HCT116 (cell line): ENCODE measurements around the gene POLD1. TPM values are rescaled to one million over a fixed set of nuclear protein-coding genes. Genes with fewer than 3 reads are reported as not detected.

ENCODE experiments used
- ATAC-seq: fragments of 200-7000 bp; cut with Tn5 transposase; 2 replicates; pipeline ENCODE4 v1.9.1; 2020; ENCODE audit warnings: mild to moderate bottlenecking, moderate library complexity
- BruUV-seq: library from RNA; stranded (reverse); fragments of 400-500 nt; replicated peaks from 2 replicates; lab custom pipeline; 2021; lab: Mats Ljungman, UMichigan
- CTCF ChIA-PET: fragments of 300-600 bp; sonication (Branson Sonifier 250); formaldehyde crosslinking; loops from one replicate; lab custom pipeline; 2021; ENCODE audit warnings: antibody characterized with exemption; lab: Charles Lee
- POLR2A ChIA-PET: fragments of 300-600, 350-600 bp; sonication (Branson Sonifier 250); formaldehyde crosslinking; loops from one replicate; lab custom pipeline; 2021; ENCODE audit warnings: antibody characterized with exemption; lab: Charles Lee
- RAD21 ChIA-PET, 2 experiments: fragments of 300-600 bp; sonication (Branson Sonifier 250); formaldehyde crosslinking; loops; one replicate each; lab custom pipeline; 2023; ENCODE audit warnings: low total read pairs in 2 of 2; ENCODE audit not compliant: uncharacterized antibody in 2 of 2, unreplicated experiment in 2 of 2, low non-redundant PET in 1 of 2; lab: Charles Lee
- DNase-seq: peaks from one replicate; pipeline ENCODE4 v3.0.0-alpha.2; 2010; ENCODE audit warnings: low read depth, low spot score
- H2AFZ ChIP-seq: fragments of 200-600 bp; shearing (Covaris generic), sonication (generic); 2 replicates; pipeline ENCODE4 v1.6.1; 2017; ENCODE audit warnings: low read depth, mixed run types, mixed read lengths, antibody characterized with exemption, low read length; ENCODE audit not compliant: poor library complexity, severe bottlenecking
- H3K27ac ChIP-seq: 2 replicates; pipeline ENCODE4 v1.5.1; 2012; ENCODE audit warnings: low read depth, low read length
- H3K27me3 ChIP-seq: fragments of 200-600 bp; sonication (generic); 2 replicates; pipeline ENCODE4 v1.6.1; 2016; ENCODE audit warnings: mixed run types, low read length, mixed read lengths; ENCODE audit not compliant: insufficient read depth
- H3K36me3 ChIP-seq, 2 experiments: fragments of 200-500 bp in 1 of 2; fragments of 200-600 bp in 1 of 2; sonication (Bioruptor generic) in 1 of 2; sonication (generic) in 1 of 2; 2 replicates each; pipeline versions ENCODE4 v1.5.1 to v1.6.1; 2014 to 2016; ENCODE audit warnings: low read length in 2 of 2, inconsistent platforms in 1 of 2, mixed read lengths in 1 of 2, mixed run types in 1 of 2; ENCODE audit not compliant: insufficient read depth in 2 of 2, control insufficient read depth in 1 of 2
- H3K4me1 ChIP-seq, 2 experiments: fragments of 200-600 bp in 1 of 2; sonication (generic) in 1 of 2; 2 replicates each; pipeline versions ENCODE4 v1.5.1 to v1.6.1; 2012 to 2017; ENCODE audit warnings: low read length in 2 of 2, inconsistent platforms in 1 of 2, mild to moderate bottlenecking in 1 of 2, mixed read lengths in 1 of 2, mixed run types in 1 of 2, moderate library complexity in 1 of 2; ENCODE audit not compliant: insufficient read depth in 2 of 2, control insufficient read depth in 1 of 2
- H3K4me2 ChIP-seq: fragments of 200-600 bp; sonication (generic); 2 replicates; pipeline ENCODE4 v1.6.1; 2017; ENCODE audit warnings: mixed run types, low read length, mixed read lengths
- H3K4me3 ChIP-seq, 2 experiments: fragments of 200-600 bp in 1 of 2; sonication (generic) in 1 of 2; replicated peaks in 1 of 2; 2 replicates each; pipeline ENCODE4 v1.5.1; 2011 to 2016; ENCODE audit warnings: low read length in 2 of 2, control low read depth in 1 of 2, low read depth in 1 of 2, mild to moderate bottlenecking in 1 of 2, mixed read lengths in 1 of 2, mixed run types in 1 of 2
- H3K79me2 ChIP-seq: fragments of 200-600 bp; sonication (generic); 2 replicates; pipeline ENCODE4 v1.6.1; 2017; ENCODE audit warnings: mild to moderate bottlenecking, mixed run types, low read length, moderate library complexity, mixed read lengths; ENCODE audit not compliant: insufficient read depth
- H3K9ac ChIP-seq: fragments of 200-600 bp; sonication (generic); 2 replicates; pipeline ENCODE4 v1.6.1; 2016; ENCODE audit warnings: low read length, mixed read lengths
- H3K9me2 ChIP-seq: fragments of 200-600 bp; sonication (generic), shearing (Covaris generic); 2 replicates; pipeline ENCODE4 v1.6.1; 2017; ENCODE audit warnings: mixed run types, mild to moderate bottlenecking, moderate library complexity; ENCODE audit not compliant: insufficient read depth
- H3K9me3 ChIP-seq, 2 experiments: fragments of 200-500 bp in 1 of 2; fragments of 200-600 bp in 1 of 2; sonication (Bioruptor generic) in 1 of 2; sonication (generic) in 1 of 2; 2 replicates each; pipeline ENCODE4 v1.6.1; 2014 to 2017; ENCODE audit warnings: low read length in 2 of 2, mixed read lengths in 2 of 2, inconsistent platforms in 1 of 2, low read depth in 1 of 2, mild to moderate bottlenecking in 1 of 2, mixed run types in 1 of 2, moderate library complexity in 1 of 2; ENCODE audit not compliant: control insufficient read depth in 1 of 2, insufficient read depth in 1 of 2
- H4K20me1 ChIP-seq: fragments of 200-600 bp; sonication (generic), shearing (Covaris generic); 2 replicates; pipeline ENCODE4 v1.6.1; 2017; ENCODE audit warnings: mixed run types, mild to moderate bottlenecking, moderate library complexity; ENCODE audit not compliant: insufficient read depth
- CBX3 ChIP-seq: IDR thresholded peaks from 2 replicates; pipeline ENCODE4 v1.6.1; 2012; ENCODE audit warnings: low read depth
- CEBPB ChIP-seq: IDR thresholded peaks from 2 replicates; pipeline ENCODE4 v1.6.1; 2012; ENCODE audit warnings: low read depth
- EGR1 ChIP-seq: IDR thresholded peaks from 2 replicates; pipeline ENCODE4 v1.6.1; 2012; ENCODE audit warnings: low read depth
- ELF1 ChIP-seq: IDR thresholded peaks from 2 replicates; pipeline ENCODE4 v1.6.1; 2012; ENCODE audit warnings: low read depth, borderline replicate concordance
- EZH2 ChIP-seq: fragments of 200-600 bp; sonication (generic); IDR thresholded peaks from 2 replicates; pipeline ENCODE4 v1.6.1; 2017; ENCODE audit warnings: antibody characterized with exemption, mixed run types
- POLR2A ChIP-seq: IDR thresholded peaks from 2 replicates; pipeline ENCODE4 v1.7.0; 2011; ENCODE audit warnings: borderline replicate concordance; ENCODE audit not compliant: insufficient read depth, insufficient read length; ENCODE audit errors: extremely low read depth
- SIN3A ChIP-seq: IDR thresholded peaks from 2 replicates; pipeline ENCODE4 v1.6.1; 2012; ENCODE audit warnings: low read depth
- SP1 ChIP-seq: IDR thresholded peaks from 2 replicates; pipeline ENCODE4 v1.6.1; 2012; ENCODE audit warnings: low read depth
- SRF ChIP-seq: IDR thresholded peaks from 2 replicates; pipeline ENCODE4 v1.6.1; 2012; ENCODE audit warnings: low read depth
- YY1 ChIP-seq: IDR thresholded peaks from 2 replicates; pipeline ENCODE4 v1.6.1; 2011; ENCODE audit warnings: low read length, low read depth, moderate library complexity, mild to moderate bottlenecking; ENCODE audit not compliant: insufficient replicate concordance; ENCODE audit errors: extremely low read depth
- ZNF274 ChIP-seq: fragments of 200-500 bp; sonication (Bioruptor generic); IDR thresholded peaks from 2 replicates; pipeline ENCODE4 v1.6.1; 2014; ENCODE audit warnings: mild to moderate bottlenecking, low read depth, low read length, inconsistent platforms
- intact Hi-C: fragments of 100-400 bp; cut with micrococcal nuclease; formaldehyde crosslinking; loops from 2 replicates; pipeline ENCODE4 v1.10.0; 2022
- total RNA-seq: library from RNA; stranded (reverse); gene quantifications from one replicate; pipeline ENCODE4 v1.2.1, GENCODE V29; 2021; ENCODE audit not compliant: unreplicated experiment
- TF ChIP-seq, protein P1 (sequence below): IDR thresholded peaks from 2 replicates; pipeline ENCODE4 v1.6.1; 2012; ENCODE audit warnings: low read depth
- TF ChIP-seq, protein P2 (sequence below): IDR thresholded peaks from 2 replicates; pipeline ENCODE4 v1.6.1; 2012
- TF ChIP-seq, protein P3 (sequence below): IDR thresholded peaks from 2 replicates; pipeline ENCODE4 v1.6.1; 2011; ENCODE audit warnings: mild to moderate bottlenecking, low read length, moderate library complexity; ENCODE audit not compliant: insufficient replicate concordance; ENCODE audit errors: extremely low read depth
- TF ChIP-seq, protein P4 (sequence below), 3 experiments: fragments of 200-600 bp in 1 of 3; sonication (generic) in 1 of 3; IDR thresholded peaks in 2 of 3; conservative IDR thresholded peaks in 1 of 3; 2 replicates each; pipeline ENCODE4 v1.5.1; 2012 to 2017; ENCODE audit warnings: low read depth in 2 of 3, low read length in 2 of 3, antibody characterized with exemption in 1 of 3, borderline replicate concordance in 1 of 3, control low read depth in 1 of 3, mild to moderate bottlenecking in 1 of 3, mixed read lengths in 1 of 3, mixed run types in 1 of 3, moderate library complexity in 1 of 3; ENCODE audit not compliant: insufficient read depth in 1 of 3

POLD1 gene
- total RNA-seq, 1 experiment from 2014 or later, result 122 TPM

DNA sequence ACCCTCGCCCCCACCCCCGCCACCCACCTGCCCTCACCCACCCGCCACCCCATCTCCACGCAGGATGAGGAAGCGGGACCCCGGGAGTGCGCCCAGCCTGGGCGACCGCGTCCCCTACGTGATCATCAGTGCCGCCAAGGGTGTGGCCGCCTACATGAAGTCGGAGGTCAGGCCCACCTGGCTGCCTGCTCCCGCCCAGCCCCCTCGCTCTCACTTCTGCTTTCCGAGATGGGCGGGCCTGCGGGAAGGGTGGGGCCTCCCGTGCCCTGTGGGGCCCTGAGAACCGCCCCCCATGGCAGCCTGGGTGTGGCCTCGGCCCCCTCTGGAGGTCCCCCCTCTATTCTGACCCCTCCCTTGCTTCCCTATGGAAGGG is 31.5 kb downstream of the POLD1 start:
- no peaks in the 10 kb centered on the region for H3K27me3 ChIP-seq
- ChIA-PET POLR2A (no interaction called here), RAD21 (no interaction called here), CTCF (interaction anchor here (1.4 kb wide), 1 partner anchor 47 kb away, joined by 4 read pairs; no protein-coding TSS in a partner anchor)
- H3K4me1 ChIP-seq, result no peaks in the 10 kb centered on the region
- TF ChIP-seq CEBPB (no peak), SRF (no peak), EZH2 (no peak), ELF1 (no peak), EGR1 (no peak), CBX3 (no peak), ZNF274 (no peak), SIN3A (no peak), YY1 (no peak), SP1 (no peak), POLR2A (no peak)
- TF ChIP-seq, protein P1, sequence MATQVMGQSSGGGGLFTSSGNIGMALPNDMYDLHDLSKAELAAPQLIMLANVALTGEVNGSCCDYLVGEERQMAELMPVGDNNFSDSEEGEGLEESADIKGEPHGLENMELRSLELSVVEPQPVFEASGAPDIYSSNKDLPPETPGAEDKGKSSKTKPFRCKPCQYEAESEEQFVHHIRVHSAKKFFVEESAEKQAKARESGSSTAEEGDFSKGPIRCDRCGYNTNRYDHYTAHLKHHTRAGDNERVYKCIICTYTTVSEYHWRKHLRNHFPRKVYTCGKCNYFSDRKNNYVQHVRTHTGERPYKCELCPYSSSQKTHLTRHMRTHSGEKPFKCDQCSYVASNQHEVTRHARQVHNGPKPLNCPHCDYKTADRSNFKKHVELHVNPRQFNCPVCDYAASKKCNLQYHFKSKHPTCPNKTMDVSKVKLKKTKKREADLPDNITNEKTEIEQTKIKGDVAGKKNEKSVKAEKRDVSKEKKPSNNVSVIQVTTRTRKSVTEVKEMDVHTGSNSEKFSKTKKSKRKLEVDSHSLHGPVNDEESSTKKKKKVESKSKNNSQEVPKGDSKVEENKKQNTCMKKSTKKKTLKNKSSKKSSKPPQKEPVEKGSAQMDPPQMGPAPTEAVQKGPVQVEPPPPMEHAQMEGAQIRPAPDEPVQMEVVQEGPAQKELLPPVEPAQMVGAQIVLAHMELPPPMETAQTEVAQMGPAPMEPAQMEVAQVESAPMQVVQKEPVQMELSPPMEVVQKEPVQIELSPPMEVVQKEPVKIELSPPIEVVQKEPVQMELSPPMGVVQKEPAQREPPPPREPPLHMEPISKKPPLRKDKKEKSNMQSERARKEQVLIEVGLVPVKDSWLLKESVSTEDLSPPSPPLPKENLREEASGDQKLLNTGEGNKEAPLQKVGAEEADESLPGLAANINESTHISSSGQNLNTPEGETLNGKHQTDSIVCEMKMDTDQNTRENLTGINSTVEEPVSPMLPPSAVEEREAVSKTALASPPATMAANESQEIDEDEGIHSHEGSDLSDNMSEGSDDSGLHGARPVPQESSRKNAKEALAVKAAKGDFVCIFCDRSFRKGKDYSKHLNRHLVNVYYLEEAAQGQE, result no peak
- TF ChIP-seq, protein P2, sequence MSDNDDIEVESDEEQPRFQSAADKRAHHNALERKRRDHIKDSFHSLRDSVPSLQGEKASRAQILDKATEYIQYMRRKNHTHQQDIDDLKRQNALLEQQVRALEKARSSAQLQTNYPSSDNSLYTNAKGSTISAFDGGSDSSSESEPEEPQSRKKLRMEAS, result no peak
- TF ChIP-seq, protein P3, sequence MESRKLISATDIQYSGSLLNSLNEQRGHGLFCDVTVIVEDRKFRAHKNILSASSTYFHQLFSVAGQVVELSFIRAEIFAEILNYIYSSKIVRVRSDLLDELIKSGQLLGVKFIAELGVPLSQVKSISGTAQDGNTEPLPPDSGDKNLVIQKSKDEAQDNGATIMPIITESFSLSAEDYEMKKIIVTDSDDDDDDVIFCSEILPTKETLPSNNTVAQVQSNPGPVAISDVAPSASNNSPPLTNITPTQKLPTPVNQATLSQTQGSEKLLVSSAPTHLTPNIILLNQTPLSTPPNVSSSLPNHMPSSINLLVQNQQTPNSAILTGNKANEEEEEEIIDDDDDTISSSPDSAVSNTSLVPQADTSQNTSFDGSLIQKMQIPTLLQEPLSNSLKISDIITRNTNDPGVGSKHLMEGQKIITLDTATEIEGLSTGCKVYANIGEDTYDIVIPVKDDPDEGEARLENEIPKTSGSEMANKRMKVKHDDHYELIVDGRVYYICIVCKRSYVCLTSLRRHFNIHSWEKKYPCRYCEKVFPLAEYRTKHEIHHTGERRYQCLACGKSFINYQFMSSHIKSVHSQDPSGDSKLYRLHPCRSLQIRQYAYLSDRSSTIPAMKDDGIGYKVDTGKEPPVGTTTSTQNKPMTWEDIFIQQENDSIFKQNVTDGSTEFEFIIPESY, result no peak
- TF ChIP-seq, protein P4, sequence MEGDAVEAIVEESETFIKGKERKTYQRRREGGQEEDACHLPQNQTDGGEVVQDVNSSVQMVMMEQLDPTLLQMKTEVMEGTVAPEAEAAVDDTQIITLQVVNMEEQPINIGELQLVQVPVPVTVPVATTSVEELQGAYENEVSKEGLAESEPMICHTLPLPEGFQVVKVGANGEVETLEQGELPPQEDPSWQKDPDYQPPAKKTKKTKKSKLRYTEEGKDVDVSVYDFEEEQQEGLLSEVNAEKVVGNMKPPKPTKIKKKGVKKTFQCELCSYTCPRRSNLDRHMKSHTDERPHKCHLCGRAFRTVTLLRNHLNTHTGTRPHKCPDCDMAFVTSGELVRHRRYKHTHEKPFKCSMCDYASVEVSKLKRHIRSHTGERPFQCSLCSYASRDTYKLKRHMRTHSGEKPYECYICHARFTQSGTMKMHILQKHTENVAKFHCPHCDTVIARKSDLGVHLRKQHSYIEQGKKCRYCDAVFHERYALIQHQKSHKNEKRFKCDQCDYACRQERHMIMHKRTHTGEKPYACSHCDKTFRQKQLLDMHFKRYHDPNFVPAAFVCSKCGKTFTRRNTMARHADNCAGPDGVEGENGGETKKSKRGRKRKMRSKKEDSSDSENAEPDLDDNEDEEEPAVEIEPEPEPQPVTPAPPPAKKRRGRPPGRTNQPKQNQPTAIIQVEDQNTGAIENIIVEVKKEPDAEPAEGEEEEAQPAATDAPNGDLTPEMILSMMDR (IDR thresholded peaks at IDR 0.05 in 2 of 3, conservative IDR thresholded peaks at IDR 0.05 in 1 of 3; ENCODE audit: borderline replicate concordance in 1 of 3, insufficient read depth in 1 of 3, low read depth in 2 of 3, low read length in 2 of 3), result no peak
- no peaks in the 10 kb centered on the region for H3K9me2 ChIP-seq
- peaks cover 0 to 5% of the 10 kb centered on the region in 2 experiments; a peak in 2 of 4 replicates for H3K36me3 ChIP-seq
- H3K27ac ChIP-seq, result no peak overlapping the region
- ATAC-seq, result no peak
- H2AFZ ChIP-seq, result no peak overlapping the region
- no peaks in the 10 kb centered on the region for H3K79me2 ChIP-seq
- no TSS peak for BruUV-seq
- no peak overlapping the region for H3K9ac ChIP-seq
- no peak for DNase-seq
- no peak overlapping the region for H3K4me3 ChIP-seq
- H4K20me1 ChIP-seq, result no peaks in the 10 kb centered on the region
- no peak overlapping the region for H3K4me2 ChIP-seq
- no peaks in the 10 kb centered on the region for H3K9me3 ChIP-seq
- intact Hi-C loops, result loop anchor here (2.0 kb wide), 1 partner anchor 47 kb away; no protein-coding TSS in a partner anchor
